ENCODE data around the gene KAZN.

DNA sequence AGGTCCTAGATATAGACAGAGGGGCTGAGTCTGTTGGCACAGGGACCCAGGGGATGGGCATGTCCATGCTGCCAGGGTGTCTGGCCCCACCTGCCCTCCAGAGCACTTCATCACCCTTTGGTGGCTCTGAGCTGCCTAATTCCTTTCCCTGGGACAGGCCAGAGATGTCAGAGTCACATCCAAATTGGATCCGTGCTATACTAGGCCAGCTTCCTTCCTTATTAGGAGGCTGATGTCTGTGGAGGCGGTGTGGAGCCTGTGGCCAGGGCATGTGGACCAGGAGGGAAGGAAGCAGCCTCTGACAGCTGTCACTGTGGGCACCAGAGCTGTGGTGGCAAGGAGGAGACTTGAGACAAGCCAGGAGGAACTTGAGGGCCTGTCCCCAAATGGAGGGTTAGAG is 477.3 kb downstream of the KAZN start:
- no peak for TF ChIP-seq CTCF (IDR thresholded peaks at IDR 0.05)
- no peak for TF ChIP-seq MAZ (IDR thresholded peaks at IDR 0.05; ENCODE audit: borderline replicate concordance, low read depth, low read length)
- TF ChIP-seq EP300 (IDR thresholded peaks at IDR 0.05) = no peak
- no peak for TF ChIP-seq REST (IDR thresholded peaks at IDR 0.05)
- TF ChIP-seq POLR2AphosphoS2 (conservative IDR thresholded peaks at IDR 0.05; ENCODE audit: low read length) = no peak
- TF ChIP-seq RFX5 (IDR thresholded peaks at IDR 0.05) = no peak
- TF ChIP-seq RAD21 (conservative IDR thresholded peaks at IDR 0.05 in 1 of 2, IDR thresholded peaks at IDR 0.05 in 1 of 2) = no peak
- TF ChIP-seq, protein P1, sequence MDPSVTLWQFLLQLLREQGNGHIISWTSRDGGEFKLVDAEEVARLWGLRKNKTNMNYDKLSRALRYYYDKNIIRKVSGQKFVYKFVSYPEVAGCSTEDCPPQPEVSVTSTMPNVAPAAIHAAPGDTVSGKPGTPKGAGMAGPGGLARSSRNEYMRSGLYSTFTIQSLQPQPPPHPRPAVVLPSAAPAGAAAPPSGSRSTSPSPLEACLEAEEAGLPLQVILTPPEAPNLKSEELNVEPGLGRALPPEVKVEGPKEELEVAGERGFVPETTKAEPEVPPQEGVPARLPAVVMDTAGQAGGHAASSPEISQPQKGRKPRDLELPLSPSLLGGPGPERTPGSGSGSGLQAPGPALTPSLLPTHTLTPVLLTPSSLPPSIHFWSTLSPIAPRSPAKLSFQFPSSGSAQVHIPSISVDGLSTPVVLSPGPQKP (IDR thresholded peaks at IDR 0.05; ENCODE audit: low read depth, low read length) = no peak
- no peak for TF ChIP-seq POLR2A (IDR thresholded peaks at IDR 0.05; ENCODE audit: low read length)
- TF ChIP-seq, protein P2, sequence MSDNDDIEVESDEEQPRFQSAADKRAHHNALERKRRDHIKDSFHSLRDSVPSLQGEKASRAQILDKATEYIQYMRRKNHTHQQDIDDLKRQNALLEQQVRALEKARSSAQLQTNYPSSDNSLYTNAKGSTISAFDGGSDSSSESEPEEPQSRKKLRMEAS (IDR thresholded peaks at IDR 0.05) = no peak

All from A549 (cell line).